COLO668 (cell line): ENCODE measurements around the gene GPR107.

Experiments used
- DNase-seq: peaks from one replicate; lab custom pipeline; 2025; ENCODE audit not compliant: unreplicated experiment; lab: John Stamatoyannopoulos, UW

The GPR107 gene

DNA sequence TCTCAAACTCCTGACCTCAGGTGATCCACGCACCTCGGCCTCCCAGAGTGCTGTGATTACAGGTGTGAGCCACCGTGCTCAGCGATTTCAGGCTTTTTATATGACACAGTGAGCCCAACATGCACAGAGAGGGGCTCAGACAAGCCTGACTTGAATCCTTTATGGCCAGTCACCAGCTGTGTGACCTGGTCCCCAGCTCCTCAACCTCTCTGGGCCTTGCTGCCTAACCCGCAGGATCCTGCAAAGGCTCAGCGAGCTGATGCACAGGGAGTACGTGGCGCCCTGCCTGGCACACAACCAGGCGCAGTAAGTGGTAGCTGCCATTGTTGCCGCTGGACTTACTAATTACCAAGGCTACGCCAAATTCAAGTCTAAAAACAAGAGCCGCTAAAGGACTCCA is 101.9 kb downstream of the GPR107 start:
- DNase-seq, result no peak

DNA sequence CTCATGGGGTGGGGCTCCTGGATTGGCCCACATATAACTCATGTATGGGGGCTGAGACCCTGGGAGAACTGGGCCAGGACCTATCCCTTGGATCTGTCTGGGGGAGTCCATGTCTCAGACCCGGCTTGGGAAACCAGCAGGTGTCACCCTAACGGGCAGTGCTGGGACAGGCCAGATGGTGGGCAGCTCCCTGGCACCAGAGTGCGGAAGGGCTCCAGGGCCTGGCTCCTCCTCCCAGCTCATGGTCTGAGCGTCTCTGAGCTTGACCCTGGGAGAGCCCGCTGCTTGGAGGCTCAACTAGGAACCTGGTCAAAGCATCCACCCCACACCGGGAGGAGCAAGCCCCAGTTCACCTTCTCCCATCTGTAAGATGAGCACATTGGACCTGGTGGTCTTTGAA is 103.0 kb downstream of the GPR107 start:
- DNase-seq, result no peak

DNA sequence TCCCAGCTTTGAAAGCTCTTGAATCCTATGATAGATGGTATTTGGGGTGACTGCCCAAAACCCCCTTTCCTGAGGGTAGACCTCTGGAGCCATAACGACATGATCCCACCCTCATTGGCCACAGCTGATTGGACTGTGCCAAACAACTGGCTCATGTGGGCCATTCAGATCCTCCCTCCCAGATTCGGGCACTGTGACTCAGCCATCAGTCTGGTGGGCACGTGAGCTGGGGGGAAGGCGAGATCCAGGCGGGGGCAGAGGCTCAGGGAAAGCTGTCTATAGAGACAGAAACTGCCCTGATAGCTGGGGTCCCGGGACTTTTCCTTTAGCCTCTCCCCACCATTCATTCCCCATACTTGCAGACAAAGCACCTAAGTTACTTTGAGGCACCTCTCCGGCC is 103.4 kb downstream of the GPR107 start:
- no peak for DNase-seq

DNA sequence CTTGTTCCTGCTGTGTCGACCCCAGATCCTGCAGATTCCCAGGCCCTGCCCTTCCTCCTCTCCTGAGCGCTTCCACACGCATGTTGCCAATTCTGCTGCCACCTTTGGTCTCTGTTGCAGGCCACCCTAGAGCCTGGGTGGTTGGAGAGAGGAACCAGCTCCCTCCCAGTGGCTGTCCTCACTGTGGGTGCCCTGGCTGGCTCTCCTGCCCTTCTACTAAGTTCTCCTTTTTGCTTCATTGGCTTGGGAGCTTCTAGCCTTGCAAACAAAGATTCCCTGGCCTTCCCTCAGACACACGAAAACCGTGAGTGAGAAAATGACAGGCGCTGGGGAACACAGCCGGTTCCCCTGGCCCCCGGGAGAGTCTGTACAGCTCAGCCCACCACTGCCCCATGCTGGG is 104.3 kb downstream of the GPR107 start:
- no peak for DNase-seq

DNA sequence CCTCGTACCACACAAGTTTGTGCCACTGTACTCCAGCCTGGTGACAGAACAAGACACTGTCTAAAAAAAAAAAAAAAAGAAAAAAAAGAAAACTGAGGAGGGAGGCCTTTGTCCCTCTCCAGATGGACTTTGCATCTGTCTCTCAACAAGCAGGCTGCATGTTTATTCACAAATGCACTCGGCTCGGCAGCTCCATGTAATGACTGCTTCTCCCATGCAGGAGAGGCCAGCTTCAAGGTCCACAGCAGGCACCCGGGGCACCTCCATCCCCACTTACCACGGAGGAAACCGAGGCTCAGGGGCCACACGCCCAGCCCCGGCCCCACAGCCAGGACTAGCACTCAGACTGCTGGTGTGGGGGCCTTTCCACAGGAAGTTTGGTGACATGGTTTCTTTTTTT is 105.4 kb downstream of the GPR107 start:
- no peak for DNase-seq

DNA sequence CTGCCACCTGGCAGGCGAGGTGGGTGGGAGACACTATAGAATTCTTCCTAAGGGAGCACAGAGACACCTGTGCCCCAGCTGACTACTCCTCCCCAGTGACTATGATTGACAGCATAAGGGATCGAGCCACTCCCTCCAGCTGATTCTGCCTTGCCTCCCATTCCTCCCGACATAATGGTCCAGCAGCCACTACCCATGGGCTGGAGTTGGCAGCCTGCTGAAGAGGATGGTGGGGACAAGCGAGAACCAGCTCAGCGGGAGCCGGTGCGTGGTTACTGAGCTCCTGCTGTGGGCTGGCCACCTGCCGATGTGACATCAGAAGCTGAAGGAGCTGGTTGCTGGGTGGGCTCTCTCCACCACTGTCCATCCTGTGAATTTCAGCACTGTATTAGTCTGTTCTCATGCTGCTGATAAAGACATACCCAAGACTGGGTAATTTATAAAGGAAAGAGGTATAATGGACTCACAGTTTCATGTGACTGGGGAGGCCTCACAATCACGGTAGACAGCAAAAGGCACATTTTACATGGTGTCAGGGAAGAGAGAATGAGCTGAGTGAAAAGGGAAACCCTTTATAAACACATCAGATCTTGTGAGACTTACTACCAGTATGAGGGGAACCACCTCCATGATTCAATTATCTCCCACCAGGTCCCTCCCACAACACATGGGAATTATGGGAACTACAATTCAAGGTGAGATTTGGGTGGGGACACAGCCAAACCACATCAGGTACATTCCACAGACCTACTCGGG is 106.4 kb downstream of the GPR107 start:
- DNase-seq, result peak; percentile 58

DNA sequence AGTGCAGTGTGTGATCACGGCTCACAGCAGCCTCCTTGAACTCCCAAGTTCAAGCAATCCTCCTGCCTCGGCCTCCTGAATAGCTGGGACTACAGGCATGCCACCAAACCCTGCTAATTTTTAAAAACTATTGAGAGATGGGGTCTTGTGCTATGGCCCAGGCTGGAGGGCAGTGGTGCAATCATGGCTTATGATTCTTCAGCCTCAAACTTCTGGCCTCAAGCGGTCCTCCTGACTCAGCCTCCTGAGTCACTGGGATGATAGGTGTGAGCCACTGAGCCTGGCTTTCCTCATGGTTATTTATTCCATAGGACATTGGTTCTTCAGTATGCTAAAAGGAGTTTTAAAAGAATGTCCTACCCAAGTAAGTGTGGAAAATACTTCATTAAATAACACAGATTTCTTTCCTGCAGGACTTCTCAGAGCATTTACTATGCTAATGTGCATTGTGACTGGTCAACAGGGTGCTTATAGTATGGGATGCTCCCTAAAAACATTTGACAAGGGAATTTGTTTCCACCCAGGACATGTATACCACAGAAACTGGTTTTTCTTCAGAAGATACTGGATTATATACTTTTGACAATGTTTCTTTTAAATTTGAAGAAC is 107.3 kb downstream of the GPR107 start:
- no peak for DNase-seq

DNA sequence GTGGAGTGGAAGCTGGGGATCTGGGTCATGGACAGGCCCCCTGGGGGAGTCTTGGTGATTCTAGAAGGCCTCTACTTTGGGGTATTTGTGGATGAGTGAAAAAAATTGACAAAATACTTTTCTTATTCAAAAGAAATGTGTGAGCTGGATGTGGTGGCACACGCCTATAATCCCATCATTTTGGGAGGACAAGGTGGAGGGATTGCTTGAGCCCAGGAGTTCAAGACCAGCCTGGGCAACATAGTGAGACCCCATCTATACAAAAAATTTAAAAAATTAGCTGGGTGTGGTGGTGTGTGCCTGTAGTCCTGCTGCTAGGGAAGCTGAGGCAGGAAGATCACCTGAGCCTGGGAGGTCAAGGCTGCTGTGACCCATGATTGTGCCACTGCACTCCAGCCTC is 111.9 kb downstream of the GPR107 start:
- DNase-seq, result no peak

DNA sequence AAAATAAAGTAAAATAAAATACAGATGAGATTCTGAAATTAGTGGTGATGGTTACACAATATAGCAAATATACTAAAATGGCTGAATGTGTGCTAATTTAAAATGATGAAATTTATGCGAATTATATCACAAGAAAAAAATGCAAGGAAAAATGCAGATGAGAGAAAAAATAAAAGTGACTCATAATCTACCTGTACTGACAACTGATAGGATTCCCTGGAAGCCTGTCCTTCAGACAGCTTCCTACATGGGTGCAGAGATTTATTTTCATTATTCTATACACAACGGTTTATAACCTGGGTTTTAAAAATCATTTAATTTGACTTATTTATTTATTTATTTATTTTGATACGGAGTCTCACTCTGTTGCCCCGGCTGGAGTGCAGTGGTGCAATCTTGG is 112.7 kb downstream of the GPR107 start:
- DNase-seq, result no peak

DNA sequence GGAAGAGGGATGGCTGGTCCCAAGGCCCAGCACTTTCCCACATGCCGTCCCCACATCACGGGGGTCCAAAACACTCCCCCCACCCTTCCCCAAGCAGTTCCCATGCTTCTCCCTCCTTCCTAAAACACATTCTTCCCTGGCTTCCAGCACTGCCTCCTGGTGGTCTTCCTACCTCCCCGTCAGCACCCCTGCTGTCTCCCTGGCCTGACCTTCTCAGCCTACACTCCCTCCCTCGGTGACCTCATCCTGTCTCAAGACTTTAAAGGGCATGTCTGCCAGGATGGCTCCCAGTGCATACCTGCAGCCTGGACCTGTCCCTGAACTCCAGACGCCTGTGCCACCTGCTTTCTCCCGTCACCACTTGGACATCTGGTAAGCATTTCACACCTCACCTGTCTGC is 114.2 kb downstream of the GPR107 start:
- DNase-seq, result no peak

DNA sequence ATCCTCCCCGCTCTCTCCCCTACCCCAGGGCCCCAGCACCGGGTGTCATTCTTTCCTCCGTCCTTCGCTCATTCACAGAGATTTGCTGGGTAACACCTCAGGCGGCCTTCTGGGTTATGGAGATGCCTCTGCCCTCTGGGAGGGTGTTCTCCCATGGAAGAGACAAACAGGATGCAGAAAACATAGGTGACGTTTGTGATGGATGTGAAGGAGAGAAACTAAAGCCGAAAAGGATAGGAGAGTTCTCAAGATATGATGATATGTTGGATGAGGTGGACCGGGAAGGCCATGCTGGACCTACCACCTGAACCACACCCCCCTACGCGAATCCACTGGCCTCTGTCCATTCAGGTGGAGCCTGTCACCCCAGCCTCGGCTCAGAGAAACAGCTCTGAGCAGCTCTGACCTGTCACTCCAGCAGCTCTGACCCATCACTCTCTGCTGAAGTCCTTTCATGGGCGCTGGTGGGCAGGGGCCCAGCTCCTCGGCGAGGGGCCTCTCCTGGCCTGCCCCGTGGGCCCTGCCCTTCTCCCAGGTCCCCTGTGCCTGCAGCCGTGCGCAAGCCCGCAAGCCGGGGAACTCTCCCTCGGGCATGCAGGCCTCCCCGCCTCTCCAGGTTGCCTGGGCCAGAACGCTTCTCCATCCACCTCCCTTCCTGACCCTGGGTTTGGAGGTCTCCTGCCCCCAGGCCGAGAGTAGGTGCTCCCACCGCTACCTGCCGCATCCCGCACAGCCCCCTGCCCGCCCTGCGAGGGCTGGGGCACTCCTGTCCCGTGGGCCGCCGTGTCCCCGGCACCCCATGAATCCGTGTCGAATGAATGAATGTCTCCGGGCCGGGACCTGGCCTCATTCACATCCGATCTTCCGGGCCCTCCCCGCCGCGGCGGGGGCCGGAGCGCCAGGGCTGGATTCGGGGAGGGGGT is 117.8 kb downstream of the GPR107 start:
- no peak for DNase-seq

DNA sequence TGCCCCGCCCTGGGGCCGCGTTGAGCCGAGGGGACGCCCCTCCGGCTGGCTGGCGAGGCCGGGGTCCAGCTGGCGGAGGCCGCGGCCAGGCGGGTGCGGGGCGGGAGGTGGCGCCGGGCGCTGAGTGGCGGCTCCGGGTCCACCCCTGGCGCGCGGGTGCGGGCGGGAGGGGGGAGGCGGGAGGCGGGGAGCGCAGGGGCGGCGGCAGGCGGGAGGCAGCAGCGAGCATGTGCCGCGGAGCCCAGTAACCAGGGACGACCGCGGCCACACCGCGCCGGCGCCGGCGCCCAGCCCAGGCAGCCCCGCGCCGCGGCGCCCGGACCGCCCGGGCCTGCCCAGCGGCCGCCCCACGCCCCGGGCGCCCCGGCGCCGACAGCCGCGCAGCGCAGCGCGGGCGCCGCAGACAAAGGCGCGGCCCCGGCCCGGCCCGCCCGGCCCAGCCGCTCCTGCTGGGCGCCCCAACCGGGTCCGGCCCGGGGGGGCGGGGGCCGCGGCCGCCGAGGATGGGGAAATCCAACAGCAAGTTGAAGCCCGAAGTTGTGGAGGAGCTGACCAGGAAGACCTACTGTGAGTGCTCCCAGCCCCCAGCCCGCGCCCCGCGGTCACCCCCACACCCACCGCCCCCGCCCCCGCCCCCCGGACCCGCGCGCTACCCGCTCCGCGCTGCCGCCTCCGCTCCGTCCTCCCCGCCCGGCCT is 118.6 kb downstream of the GPR107 start, which contains the start of gene NCS1:
TSS of gene NCS1 (plus strand) at position 244 of the 697 bp plus-strand sequence. CDS start at position 504, 260 bp downstream.
- DNase-seq, result peak; percentile 67

DNA sequence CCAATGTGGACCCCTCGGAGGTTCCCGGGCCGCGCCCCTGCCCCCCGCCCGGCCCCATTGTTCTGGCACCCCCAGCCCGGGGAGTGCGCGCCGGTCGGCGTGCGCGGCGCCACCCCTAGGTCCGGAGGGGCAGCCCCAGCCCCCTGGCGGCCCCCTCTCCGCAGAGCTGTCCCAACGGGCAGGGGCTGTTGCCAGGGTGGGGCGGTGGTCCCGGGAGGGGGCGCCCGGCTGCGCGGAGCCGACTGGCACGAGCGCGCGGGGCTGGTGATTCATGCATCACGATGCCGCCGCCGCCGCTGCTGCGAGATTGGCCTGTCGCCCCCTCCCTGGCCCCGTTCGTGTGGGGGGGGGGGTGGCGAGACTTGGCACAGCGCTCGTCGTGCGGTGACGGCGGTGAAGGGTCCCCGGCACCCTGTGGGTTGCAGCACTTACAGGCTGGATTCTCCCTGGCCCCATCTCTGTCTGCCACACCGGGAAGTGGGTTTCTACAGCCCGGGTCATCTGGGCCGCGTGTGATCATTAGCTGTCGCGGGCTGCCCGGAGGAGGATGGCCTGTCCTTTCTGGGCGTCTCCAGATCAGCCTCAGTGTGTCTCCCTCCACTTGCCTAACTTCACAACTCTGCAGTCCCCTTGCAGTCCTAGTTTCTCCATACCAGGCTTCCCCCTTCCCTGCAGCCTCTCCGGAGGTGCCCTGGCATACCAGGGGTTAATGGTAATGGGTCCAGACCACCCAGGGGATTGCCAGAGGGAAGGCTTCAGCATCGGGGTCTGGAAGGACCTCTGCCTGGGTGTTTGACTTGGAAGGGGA is 119.4 kb downstream of the GPR107 start:
- DNase-seq, result no peak

DNA sequence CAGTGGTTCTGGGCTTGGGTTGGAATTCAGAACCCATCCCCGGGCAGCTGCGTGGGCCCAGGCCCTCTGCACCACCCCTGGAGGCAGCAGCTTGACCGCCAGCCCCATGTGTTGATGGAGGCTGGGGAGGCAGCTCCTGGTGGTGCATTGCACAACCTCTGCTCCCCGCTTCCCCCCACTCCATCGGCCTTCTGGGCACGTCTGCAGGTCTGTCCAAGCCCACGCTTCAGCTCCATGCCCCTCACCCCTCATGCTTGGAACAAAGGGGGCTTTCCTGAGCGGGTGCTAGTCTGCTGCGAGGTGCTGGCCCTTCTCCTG is 119.9 kb downstream of the GPR107 start:
- no peak for DNase-seq

DNA sequence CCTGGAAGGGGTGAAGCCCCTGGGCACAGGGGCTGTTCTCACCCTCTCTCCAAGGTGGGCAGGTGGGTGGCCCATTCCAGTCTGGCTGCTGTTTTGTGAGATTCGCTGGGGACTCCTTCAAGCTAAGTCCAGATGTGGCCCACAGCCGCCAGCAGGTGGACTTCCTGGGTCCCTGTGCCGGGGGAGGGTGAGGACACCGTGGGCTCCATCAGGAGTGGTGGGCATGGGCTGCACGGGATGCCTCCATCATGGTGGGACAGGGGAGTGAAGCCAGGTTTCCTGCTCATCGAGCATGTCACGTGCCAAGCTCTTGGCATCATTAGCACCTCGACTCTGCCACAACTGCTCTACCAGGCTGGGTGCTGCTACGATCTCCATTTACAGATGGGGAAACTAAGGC is 120.3 kb downstream of the GPR107 start:
- no peak for DNase-seq

DNA sequence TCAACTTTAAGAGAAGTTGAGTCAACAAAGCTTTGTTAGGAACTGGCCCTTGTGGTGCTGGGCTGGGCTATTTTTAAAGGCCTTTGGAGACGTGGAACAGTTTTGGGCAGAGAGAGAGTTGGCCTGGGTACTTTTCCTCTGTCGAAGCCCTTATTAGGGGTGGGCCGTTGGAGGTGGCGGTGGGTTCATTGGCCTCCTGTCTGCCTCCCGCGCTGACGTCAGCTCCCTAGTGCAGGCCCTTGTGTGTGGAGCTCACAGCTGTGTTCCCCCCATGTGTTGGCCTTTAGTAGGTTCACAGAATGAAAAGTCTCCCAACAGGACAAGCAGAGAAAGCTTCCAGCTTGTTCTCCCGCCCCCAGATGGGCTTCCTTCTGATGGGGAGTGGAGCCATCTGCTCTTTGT is 121.2 kb downstream of the GPR107 start:
- no peak for DNase-seq

DNA sequence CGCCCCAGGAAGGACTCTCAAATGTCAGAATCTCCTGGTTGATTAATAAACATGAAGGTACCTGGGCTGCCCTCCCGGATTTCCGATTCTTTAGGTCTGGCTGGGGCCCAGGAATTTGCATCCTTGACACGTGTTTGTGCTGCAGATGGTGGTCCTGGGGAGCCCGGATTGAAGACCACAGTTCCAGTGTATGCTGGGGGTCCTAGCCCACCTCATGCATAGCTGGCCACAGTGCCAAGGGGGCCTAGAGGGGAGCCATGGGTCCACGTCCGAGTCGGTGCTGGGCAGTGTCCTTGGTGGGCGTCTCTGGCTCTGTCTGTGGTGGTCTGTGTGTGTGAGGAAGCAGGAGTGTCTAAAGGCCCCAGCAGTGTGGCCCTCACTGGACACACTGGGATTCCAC is 121.6 kb downstream of the GPR107 start:
- no peak for DNase-seq

DNA sequence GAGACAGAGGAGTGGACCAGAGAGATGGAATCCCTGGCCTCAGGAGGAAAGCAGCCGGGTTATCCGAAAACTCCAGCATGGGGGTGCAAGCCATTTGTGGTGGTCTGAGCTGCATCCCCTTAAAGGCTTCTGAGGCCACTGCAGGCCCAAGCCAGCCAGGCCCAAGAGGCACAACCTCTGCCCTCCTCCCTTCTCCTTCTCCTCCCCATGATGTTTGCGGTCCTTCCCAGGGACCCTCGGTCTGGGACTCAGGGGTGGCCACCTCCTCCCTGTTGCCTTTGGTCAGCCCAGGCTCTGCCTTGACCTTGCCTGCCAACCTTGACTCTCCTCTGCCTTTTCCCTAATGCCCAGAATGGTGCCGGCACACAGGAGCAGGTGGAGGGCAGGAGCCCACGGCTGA is 123.1 kb downstream of the GPR107 start:
- DNase-seq, result no peak

DNA sequence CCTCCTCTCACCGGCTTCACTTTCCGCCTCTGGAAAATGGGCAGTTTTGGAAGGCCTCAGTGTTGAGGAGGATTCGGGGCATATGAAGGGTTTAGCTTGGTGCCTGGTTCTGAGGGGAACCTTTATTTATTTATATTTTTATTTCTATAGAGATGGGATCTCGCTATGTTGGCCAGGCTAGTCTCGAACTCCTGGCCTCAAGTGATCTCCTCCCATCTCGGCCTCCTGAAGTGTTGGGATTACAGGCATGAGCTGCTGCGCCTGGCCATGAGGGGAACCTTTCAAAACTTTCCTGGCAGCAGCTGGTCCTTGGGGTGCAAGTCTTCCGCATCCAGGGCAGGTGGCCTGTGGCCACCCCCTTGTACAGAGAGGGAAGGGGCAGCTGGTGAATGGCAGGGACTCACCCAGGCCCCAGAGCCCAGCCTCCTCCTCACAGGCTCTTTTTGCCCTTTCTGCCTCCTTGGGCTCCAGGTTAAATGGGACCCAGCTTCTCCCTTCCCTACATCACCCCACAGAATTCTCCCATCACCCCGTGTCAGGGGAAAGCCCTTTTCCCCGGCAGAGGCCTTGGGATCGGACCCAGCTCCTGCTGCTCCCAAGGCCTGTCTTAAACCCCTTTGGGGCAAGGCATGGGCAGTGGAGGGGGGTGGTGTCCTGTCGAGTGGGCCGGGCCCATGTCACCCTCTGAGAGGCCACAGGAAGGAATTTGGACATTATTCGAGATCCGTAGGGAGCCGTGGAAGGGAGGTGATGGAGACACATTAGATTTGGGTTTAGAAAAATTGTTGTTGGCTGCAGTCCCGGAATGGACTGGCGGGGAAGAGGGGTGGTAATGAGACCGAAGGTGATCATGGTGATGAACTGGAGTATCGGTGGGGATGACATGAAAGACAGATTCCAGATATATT is 124.4 kb downstream of the GPR107 start:
- no peak for DNase-seq
